Activated CD8-positive, alpha-beta memory T cell treated with anti-CD3 and anti-CD28 coated beads, Interleukin-2, amount 50 U/mL, for 4 hours (primary cell): Measurements from ENCODE around the gene ZNF24.
A peak's percentile ranks its signal among the peaks of the same experiment; 100 is the strongest.

Experiments
- DNase-seq: peaks from one replicate; pipeline ENCODE4 v3.0.0-alpha.2; 2020

ZNF24 gene

GRCh38 chr18:35343936-35344735, at the start of gene ZNF24:
Gene ZNF24, minus strand, starts transcription at chr18:35344420. Its CDS starts 3,770 bp downstream, at chr18:35340650.
- DNase-seq, result peak; percentile 91

DNA sequence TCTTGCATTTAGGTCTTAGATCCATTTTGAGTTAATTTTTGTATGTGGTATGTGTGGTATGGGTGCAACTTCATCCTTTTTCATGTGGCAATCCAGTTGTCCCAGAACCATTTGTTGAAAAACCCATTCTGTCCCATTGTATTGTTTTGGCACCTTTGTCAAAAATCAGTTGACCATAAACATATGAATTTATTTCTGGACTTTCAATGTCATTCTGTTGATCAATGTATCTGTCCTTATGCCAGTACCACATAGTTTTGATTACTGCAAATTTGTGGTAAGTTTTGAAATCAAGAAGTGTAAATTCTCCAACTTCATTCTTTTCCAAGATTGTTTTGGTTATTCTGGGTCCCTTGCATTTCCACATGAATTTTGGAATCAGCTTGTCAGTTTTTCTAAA, 49.5 kb upstream of the ZNF24 start:
- DNase-seq, result no peak

GRCh38 chr18:35392375-35392774, 48.2 kb upstream of the ZNF24 start:
- no peak for DNase-seq

DNA sequence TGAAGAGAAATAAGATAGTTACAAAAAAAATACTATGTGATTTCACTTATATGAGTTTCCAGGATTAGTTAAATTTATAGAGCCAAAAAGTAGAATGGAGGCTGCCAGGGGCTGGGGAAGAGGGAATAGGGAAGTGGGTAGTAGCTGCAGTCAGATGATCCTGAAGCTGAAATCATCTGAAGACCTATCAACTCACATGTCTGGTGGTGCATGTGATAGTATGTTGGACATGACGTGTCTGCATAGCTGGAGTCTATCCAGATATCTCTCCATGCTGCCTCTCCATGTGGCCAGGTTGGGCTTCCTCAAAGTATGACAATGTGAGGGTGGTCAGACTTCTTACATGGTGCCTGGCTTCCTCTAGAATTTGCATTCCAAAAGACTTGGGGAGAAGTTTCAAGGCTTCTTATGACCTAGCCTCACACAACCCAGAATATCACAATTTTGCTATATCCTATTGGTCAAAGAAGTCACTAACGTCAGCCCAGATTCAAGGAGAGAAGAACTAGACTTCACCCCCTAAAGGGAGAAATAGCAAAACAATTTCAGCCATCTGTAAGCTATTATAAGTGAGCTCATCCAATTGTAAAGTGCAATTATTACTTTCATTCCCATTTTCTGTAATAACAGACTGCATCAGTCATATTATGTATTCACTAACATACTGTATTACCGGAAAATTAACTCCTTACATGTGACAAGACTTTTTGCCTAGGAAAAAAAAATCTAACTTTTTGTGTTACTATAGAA, 46.9 kb upstream of the ZNF24 start:
- DNase-seq, result no peak

- DNase-seq, result no peak
Measured at GRCh38 chr18:35389095-35389618, 44.9 kb upstream of the ZNF24 start.

DNA sequence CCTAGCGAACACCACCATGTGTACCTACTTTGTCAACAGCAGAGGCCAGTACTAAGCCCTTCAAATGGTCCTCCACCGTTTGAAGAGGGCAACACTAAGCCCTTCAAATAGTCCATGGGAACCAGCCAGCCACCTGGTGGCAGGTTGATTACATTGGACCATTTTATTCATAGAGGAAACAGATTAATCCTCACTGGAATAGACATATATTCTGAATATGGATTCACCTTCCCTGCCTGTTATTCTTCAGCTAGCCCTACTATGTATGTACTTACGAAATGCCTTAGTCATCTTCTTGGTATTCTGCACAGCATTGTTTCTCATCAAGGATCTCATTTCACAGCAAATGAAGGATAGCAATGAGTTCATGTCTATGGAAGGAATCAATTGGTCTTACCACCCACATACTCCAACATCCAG, 42.9 kb upstream of the ZNF24 start:
- DNase-seq, result no peak

DNA sequence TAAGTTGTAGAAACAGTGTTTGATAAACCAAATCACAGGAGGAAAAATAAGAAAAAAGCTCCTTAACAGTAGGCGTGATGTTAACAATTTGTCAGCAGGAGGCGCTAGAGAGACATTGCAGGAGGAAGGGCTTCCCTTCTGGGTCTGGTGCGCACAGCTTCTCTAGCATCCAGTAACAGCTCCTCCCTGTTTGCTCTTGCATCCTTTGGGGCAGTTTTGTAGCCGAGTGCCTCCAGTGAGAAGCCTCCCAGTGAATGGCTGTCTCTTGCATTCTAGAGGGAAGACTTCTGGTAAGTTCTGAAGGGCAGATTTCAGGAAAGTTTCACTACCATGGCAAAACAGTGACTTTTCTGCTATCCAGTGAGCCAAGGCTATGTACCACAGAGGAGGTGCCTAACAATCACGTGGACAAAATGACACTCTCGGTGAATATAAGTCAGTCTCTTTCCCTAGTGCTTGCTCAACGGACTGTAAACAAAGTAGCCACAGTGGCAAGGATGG, 42.4 kb upstream of the ZNF24 start:
- DNase-seq, result peak; percentile 49

DNA sequence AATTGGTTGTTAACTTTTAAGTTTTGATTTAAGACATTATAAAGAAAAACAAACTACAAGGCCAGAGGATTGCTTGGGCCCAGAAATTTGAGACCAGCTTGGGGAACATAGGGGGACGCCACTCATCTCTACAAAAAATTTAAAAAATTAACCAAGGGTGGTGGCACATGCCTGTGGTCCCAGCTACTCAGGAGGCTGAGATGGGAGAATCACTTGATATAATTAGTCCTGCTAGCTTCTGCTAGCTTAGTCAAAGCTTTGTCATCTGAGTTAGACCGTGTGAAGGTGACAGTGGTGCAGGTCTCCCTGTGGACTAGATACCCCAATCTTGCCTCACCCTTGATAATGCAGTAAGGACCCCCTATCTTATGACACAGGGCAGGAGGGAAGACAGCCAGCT, 38.9 kb upstream of the ZNF24 start:
- no peak for DNase-seq

GRCh38 chr18:35379421-35379820, 35.2 kb upstream of the ZNF24 start:
- DNase-seq, result no peak

DNA sequence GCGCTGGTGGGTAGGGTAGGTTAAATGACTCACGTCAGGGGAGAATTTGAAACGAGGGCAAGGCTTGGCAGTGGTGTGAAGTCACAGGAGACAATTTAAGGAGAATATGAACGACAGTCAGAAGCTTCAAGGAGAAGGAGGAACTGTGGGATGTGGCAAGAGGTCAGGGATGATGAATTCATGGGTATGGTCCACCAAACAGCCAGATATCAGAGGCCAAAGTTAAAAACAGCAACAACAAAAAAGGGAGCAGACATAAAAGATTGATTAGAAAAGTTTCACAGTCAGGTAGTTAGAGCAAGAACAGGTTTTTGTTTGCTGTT, 34.3 kb upstream of the ZNF24 start:
- DNase-seq, result no peak

DNA sequence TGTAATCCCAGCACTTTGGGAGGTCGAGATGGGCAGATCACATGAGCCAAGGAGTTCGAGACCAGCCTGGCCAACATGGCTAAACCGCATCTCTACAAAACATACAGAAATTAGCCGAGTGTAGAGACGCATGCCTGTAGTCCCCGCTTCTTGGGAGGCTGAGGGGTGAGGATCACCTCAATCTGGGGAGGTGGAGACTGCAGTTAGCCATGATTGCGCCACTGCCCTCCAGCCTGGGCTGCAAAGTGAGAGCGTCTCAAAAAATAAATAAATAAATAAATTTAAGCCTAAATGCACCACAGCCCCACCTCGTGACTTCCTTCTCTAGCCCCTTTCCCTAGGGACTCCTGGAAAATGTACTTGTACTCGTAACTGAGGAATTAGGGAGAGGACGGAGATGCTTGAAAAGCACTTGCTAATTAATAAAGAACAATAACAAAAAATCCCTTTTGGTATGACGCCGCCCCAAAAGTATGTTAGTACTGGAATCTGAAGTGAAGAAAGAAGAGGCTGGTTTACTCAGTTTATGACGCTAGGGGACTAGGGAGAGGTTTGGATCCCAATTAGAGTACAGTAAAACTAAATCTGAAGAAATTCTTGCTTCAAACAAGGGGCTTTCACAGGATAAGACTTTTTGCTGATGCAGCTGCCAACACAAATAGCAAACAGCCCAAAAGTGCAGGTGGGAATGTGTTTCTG, 33.8 kb upstream of the ZNF24 start:
- no peak for DNase-seq

GRCh38 chr18:35376742-35377695, 32.8 kb upstream of the ZNF24 start, which contains the start of gene ZNF396:
Gene ZNF396, minus strand, starts transcription at chr18:35377337. Its CDS starts 3,045 bp downstream, at chr18:35374292.
- DNase-seq, result peak; percentile 67

DNA sequence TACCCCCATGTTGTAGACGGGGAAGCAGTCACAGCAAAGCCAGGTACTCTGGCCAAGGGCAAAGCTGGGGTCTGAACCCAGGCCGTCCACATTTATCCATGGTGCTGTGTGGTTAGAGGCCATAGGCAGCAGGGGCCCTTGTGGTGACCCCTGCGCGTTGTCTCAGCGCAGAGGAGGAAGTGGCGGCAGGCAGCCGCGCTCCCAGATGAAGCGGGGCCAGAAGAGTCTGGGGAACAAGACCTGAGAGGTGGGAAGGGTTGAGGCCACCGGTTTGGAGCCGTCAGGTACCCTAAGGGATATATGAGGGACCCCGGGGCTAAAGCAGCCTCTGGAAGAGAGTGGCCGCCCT, 32.1 kb upstream of the ZNF24 start:
- no peak for DNase-seq

GRCh38 chr18:35374708-35375107, 30.5 kb upstream of the ZNF24 start:
- no peak for DNase-seq

- no peak for DNase-seq
Measured at GRCh38 chr18:35371412-35372195, 27.4 kb upstream of the ZNF24 start.

DNA sequence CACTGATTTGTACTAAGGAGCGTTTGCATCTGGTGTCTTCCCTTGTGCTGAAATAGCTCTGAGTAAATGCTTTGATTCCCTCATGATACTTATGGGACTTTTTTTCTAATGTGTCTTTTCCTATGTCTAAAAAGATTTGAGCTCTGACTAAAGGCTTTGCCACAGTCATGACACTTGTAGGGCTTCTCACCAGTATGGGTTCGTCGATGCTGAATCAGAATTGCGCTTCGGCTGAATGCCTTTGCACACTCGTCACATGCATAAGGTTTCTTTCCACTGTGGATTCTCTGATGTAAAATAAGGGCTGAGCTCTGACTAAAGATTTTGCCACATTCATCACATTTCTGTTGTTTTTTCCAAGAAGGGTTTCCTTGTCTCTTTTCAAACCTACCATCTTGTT, 24.9 kb upstream of the ZNF24 start:
- no peak for DNase-seq

- no peak for DNase-seq
Measured at GRCh38 chr18:35368595-35368994, 24.4 kb upstream of the ZNF24 start.

- no peak for DNase-seq
Measured at GRCh38 chr18:35362531-35362930, 18.3 kb upstream of the ZNF24 start.

DNA sequence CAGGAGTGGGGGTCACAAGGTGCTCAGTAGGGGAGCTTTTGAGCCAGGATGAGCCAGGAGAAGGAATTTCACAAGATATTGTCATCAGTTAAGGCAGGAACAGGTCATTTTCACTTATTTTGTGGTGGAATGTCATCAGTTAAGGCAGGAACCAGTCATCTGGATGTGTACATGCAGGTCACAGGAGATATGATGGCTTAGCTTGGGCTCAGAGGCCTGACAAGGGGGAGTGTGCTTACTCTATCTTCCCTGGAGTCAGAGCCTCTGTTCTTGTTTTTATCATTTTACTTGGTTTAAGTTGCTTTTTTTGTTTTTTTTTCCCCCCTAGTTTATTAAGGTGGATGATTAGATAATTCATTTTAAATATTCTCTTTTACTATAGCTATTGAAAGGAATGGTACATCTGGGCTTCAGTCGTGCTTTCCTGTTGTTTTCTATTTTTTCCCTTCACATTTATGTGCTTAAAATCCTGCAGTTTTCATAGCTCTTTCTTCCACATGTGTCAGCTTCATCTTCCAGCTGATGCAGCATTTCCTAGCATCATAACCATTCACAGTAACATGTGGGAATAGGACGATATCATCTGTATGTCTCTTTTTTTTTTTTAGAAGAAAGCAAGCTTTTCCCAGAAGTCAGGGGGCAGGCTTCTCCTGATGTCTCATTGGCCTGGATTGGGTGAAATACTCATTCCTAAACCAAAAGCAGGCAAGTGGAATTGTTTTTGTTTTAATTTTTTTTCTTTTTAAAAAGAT, 17.5 kb upstream of the ZNF24 start:
- DNase-seq, result no peak

DNA sequence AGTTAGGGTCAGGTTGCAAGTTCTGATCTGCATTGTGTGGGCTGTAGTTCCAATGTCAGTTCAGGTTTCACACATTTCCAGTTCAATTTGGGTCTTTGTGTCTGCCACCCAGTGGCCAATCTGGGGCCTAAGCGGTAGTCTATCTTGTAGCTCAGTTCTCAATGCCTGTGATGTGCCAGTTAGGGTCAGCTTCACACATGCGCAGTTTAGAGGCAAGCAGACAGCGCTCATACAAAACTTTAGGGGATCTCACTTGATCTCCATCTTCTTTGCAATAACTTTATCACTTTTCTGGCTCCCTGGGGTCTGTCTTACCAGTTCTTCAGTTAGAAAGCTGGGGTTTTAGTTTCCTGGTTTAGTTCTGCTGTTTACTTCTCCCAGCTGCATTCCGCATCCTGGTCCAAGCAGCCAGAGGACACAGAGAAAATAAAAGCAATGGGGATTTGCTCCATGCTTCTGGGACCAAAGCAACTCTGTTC, 11.0 kb upstream of the ZNF24 start:
- peak; percentile 59 for DNase-seq
